Measurements from ENCODE around the gene RANBP9.

The RANBP9 gene

GRCh38 chr6:13604546-13605416 is 106.9 kb downstream of the RANBP9 start:
- TF ChIP-seq, protein P1, sequence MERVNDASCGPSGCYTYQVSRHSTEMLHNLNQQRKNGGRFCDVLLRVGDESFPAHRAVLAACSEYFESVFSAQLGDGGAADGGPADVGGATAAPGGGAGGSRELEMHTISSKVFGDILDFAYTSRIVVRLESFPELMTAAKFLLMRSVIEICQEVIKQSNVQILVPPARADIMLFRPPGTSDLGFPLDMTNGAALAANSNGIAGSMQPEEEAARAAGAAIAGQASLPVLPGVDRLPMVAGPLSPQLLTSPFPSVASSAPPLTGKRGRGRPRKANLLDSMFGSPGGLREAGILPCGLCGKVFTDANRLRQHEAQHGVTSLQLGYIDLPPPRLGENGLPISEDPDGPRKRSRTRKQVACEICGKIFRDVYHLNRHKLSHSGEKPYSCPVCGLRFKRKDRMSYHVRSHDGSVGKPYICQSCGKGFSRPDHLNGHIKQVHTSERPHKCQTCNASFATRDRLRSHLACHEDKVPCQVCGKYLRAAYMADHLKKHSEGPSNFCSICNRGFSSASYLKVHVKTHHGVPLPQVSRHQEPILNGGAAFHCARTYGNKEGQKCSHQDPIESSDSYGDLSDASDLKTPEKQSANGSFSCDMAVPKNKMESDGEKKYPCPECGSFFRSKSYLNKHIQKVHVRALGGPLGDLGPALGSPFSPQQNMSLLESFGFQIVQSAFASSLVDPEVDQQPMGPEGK (tag by site-specific recombination; IDR thresholded peaks at IDR 0.05) = no peak
- TF ChIP-seq ZNF621 (tag by site-specific recombination; IDR thresholded peaks at IDR 0.05) (no peak), FEZF1 (tag by site-specific recombination; IDR thresholded peaks at IDR 0.05) (no peak), ZNF274 (IDR thresholded peaks at IDR 0.05; ENCODE audit: low read length) (no peak), ZNF274 (tag by site-specific recombination; IDR thresholded peaks at IDR 0.05; ENCODE audit: borderline replicate concordance) (no peak), ZNF169 (tag by site-specific recombination; IDR thresholded peaks at IDR 0.05) (no peak), ZNF416 (tag by site-specific recombination; IDR thresholded peaks at IDR 0.05) (no peak)
- Histone ChIP-seq H3K4me3 (ENCODE audit: low read depth, low read length) (no peak overlapping the region), H3K27ac (ENCODE audit: extremely low read depth, low read depth, low read length) (no peak overlapping the region), H3K4me1 (ENCODE audit: control insufficient read depth, insufficient read depth, low read length) (no peaks in the 10 kb centered on the region), H3K9me3 (ENCODE audit: control insufficient read depth, insufficient read depth, low read depth, low read length) (no peaks in the 10 kb centered on the region), H3K36me3 (ENCODE audit: control insufficient read depth in 2 of 2, insufficient read depth in 1 of 2, low read length in 2 of 2) (peaks cover 0 to 33% of the 10 kb centered on the region in 2 experiments; a peak in 2 of 3 replicates)
- POLR2A ChIA-PET = interaction anchor here (1.8 kb wide), 1 partner anchor 10 kb away, joined by 7 read pairs; the partner anchor contains the start of gene NOL7
- CTCF ChIA-PET = interaction anchor here (0.7 to 1.6 kb wide), 4 partner anchors 10 to 270 kb away, joined by 3 to 10 read pairs (median 4); partner anchors contain the start of genes NOL7 and SIRT5

- no peak for TF ChIP-seq ZNF10 (tag by site-specific recombination; IDR thresholded peaks at IDR 0.05)
- TF ChIP-seq, protein P2, sequence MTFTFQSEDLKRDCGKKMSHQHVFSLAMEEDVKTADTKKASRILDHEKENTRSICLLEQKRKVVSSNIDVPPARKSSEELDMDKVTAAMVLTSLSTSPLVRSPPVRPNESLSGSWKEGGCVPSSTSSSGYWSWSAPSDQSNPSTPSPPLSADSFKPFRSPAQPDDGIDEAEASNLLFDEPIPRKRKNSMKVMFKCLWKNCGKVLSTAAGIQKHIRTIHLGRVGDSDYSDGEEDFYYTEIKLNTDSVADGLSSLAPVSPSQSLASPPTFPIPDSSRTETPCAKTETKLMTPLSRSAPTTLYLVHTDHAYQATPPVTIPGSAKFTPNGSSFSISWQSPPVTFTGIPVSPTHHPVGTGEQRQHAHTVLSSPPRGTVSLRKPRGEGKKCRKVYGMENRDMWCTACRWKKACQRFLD (tag by site-specific recombination; IDR thresholded peaks at IDR 0.05) = no peak
- no peaks in the 10 kb centered on the region for H3K9me3 ChIP-seq (ENCODE audit: control insufficient read depth, insufficient read depth, low read depth, low read length)
- no peaks in the 10 kb centered on the region for H3K4me1 ChIP-seq (ENCODE audit: control insufficient read depth, insufficient read depth, low read length)
- ChIA-PET POLR2A (interaction anchor here (1.8 kb wide), 1 partner anchor 11 kb away, joined by 7 read pairs; the partner anchor contains the start of gene NOL7), CTCF (interaction anchor here (0.7 to 1.6 kb wide), 3 partner anchors 12 to 270 kb away, joined by 3 to 10 read pairs (median 4); partner anchors contain the start of genes NOL7 and SIRT5)
- peaks cover 0 to 33% of the 10 kb centered on the region in 2 experiments; a peak in 2 of 3 replicates for H3K36me3 ChIP-seq (ENCODE audit: control insufficient read depth in 2 of 2, insufficient read depth in 1 of 2, low read length in 2 of 2)
- H3K4me3 ChIP-seq (ENCODE audit: low read depth, low read length) = no peak overlapping the region
- H3K27ac ChIP-seq (ENCODE audit: extremely low read depth, low read depth, low read length) = no peak overlapping the region
These were observed 107.5 kb downstream of the RANBP9 start for GRCh38 chr6:13604135-13604534.

DNA sequence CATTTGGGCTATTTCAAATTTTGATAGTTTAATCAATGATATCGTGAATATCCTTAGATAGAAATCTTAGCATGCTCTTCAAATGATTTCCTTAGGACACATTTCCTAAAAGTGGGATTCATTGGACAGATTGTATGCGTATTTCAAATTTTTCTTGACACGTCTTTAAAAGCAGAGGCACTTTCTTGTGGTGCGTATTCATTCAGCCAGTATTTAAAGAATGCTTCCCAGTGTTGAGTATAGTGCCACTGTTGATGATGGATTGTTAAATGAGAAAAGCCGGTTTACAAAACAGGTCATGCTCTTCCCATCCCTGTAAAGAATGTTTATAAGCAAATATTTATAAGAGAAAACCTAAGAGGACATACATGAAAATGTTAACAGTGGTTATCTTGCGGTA is 111.6 kb downstream of the RANBP9 start:
- H3K27ac ChIP-seq (ENCODE audit: extremely low read depth, low read depth, low read length) = no peak overlapping the region
- no peaks in the 10 kb centered on the region for H3K4me1 ChIP-seq (ENCODE audit: control insufficient read depth, insufficient read depth, low read length)
- CTCF ChIA-PET = interaction anchor here (0.5 to 1.8 kb wide), 2 partner anchors 25 to 1458 kb away, joined by 3 to 4 read pairs; partner anchors contain the start of gene SIRT5
- POLR2A ChIA-PET = no interaction called here
- H3K4me3 ChIP-seq (ENCODE audit: low read depth, low read length) = no peak overlapping the region
- peaks cover 9 to 48% of the 10 kb centered on the region in 2 experiments; a peak in 2 of 3 replicates for H3K36me3 ChIP-seq (ENCODE audit: control insufficient read depth in 2 of 2, insufficient read depth in 1 of 2, low read length in 2 of 2)
- TF ChIP-seq HOXC10 (CRISPR knock-in tag; IDR thresholded peaks at IDR 0.05) (no peak), ZNF416 (tag by site-specific recombination; IDR thresholded peaks at IDR 0.05) (no peak), ZNF433 (tag by site-specific recombination; IDR thresholded peaks at IDR 0.05; ENCODE audit: low read depth) (no peak), PRDM1 (tag by site-specific recombination; IDR thresholded peaks at IDR 0.05) (no peak), ZNF777 (tag by site-specific recombination; IDR thresholded peaks at IDR 0.05; ENCODE audit: borderline replicate concordance) (no peak), IKZF3 (tag by site-specific recombination; IDR thresholded peaks at IDR 0.05) (no peak), ZNF175 (tag by site-specific recombination; IDR thresholded peaks at IDR 0.05) (no peak), ZNF518A (tag by site-specific recombination; conservative IDR thresholded peaks at IDR 0.05; ENCODE audit: low read depth) (no peak), ZNF302 (tag by site-specific recombination; IDR thresholded peaks at IDR 0.05; ENCODE audit: low read depth) (no peak), ZNF10 (tag by site-specific recombination; IDR thresholded peaks at IDR 0.05) (no peak)
- TF ChIP-seq, protein P3, sequence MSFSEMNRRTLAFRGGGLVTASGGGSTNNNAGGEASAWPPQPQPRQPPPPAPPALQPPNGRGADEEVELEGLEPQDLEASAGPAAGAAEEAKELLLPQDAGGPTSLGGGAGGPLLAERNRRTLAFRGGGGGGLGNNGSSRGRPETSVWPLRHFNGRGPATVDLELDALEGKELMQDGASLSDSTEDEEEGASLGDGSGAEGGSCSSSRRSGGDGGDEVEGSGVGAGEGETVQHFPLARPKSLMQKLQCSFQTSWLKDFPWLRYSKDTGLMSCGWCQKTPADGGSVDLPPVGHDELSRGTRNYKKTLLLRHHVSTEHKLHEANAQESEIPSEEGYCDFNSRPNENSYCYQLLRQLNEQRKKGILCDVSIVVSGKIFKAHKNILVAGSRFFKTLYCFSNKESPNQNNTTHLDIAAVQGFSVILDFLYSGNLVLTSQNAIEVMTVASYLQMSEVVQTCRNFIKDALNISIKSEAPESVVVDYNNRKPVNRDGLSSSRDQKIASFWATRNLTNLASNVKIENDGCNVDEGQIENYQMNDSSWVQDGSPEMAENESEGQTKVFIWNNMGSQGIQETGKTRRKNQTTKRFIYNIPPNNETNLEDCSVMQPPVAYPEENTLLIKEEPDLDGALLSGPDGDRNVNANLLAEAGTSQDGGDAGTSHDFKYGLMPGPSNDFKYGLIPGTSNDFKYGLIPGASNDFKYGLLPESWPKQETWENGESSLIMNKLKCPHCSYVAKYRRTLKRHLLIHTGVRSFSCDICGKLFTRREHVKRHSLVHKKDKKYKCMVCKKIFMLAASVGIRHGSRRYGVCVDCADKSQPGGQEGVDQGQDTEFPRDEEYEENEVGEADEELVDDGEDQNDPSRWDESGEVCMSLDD (tag by site-specific recombination; IDR thresholded peaks at IDR 0.05) = no peak
- H3K9me3 ChIP-seq (ENCODE audit: control insufficient read depth, insufficient read depth, low read depth, low read length) = no peaks in the 10 kb centered on the region
